ENCODE results near the gene DPP7.
A peak's percentile ranks its signal among the peaks of the same experiment; 100 is the strongest.
"Not testable (repeated sequence)": the region's sequence is repeated elsewhere in the genome, so short reads cannot be mapped to it uniquely, and the experiment has no call there.

The DPP7 gene

DNA sequence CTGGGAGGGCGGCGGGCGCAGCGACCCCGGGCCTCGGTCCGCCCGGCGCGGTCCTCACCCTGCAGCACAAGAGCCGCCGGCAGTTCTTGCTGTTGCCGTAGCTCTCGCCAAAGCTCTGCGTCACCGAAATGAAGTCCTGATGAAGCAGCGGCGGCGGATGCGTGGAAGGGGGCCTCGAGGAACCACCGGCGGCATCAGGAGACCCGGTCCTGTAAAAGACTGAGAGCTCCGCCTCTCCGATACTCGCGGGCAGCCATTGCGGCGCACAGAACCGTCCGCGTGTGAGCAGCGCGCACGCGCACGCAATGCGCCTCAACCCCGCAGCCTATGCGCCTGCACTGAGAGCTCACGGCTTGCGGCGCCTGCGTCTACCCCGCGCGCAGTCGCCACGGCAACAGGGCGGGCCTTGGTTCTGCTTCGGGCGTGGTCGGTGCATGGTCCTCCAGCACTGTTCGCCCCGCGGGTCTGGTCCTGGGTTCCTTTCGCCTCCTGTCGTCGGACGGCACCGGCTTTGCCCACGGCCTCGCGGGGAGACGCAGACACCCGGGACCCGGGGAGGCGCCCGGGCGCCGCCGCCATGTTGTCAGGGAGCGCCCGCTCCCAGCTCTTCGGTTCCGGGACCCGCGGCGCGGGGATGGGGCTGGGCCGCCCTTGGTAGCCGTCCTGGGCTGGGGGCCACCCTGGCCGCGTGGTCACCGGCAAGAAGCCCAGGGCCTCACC lies 15.1 kb upstream of the DPP7 start:
- peak; percentile 88 for DNase-seq (ENCODE audit: low read depth, low spot score)

DNA sequence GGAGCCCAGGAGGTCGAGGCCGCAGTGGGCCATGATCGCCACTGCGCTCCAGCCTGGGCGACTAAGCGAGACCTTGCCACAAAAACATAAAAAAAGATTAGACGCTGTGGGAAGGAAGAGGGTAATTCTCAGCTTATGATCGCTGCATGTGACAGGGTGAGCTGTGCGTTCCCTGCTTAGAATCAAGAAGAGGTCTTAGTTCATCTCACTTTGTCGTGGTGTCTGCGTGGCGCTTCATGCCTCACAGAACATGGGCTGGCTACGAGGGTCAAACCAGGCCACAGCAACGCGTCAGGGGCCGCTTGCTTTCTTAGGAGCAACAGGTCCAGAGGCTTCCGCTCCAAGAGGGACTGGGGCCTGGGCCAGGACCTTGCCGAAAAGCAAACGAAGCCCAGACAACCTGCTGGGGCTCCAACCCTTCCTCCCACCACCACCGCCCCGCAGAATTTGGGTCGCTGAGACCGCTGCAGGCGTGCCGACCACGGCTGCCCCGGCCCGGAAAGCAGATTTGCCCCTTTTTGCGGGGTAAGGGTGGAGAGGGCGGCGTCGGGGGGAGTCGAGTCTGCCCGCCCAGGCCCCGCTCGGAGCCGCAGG lies 14.4 kb upstream of the DPP7 start:
- DNase-seq (ENCODE audit: low read depth, low spot score): no peak

DNA sequence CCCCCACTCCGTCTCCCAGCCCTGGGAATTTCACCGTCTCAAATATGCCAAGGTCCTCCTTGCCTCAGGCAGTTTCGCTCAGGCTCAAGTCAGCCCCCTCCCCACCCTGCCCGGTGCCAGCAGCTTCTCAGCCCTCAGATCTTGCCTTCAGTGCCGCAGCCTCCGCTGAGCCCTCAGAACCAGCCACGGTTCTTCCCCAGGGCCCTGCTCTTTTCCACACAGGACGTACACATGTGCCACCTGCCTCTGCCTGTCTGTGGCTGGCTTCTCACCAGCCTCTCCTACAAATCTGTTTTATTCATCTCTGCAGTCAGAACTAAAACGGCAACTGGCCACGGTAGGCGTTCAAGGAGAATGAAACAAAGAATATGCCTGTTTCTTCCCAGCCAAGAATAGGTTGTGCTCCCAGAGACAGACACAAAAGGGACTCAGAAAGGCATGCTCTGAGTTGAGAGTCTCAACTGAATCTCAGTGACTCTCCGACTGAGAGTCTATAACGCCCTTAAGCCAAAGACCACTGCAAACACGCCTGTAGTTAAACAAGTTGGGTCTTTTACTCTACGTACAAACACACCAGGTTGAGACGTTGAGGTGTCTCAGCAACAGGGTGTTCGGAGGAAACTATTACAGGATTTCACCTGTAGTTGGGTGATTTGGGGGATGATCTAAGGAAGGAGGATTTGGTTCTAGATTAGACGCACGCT lies 13.8 kb upstream of the DPP7 start:
- peak; percentile 64 for DNase-seq (ENCODE audit: low read depth, low spot score)

DNA sequence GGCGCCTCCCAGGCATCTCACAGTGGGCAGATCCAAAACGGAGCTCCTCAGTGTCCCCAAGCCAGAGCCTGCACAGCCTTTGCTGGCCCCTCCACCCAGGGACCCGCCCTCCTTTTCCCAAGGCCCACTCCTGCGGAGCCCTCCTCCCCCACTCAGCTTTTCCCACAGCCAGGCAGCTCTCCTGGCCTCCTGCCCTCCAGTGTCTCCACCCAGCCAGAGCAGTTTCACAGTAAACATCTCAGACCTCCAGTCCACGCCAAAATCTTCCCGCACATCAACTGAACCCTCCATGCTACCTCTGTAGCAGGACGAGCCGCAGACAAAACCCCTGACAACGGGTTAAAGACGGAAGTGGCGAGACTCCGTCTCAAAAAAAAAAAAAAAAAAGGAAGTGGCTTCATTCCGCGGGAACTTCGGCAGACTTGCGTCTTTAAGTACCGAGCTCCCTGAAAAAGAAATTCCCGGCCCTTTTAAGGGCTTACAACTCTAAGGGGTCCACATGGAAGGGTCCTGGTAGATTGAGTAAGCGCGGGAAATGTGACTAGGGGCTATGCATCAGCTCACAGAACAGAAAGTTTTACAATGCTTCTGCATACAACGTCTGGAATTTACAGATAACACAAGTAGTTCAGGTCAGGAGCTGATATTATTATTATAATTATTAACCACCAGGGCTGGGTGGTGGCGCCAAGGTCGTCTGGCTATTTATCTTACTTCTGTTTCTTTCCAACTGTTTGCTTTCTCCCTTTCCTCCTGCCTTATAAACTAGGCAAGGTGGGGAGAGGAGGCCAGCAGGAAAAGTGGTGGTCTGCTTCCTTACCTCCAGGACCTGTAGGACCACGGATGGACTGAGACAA lies 13.0 kb upstream of the DPP7 start:
- DNase-seq (ENCODE audit: low read depth, low spot score): no peak

DNA sequence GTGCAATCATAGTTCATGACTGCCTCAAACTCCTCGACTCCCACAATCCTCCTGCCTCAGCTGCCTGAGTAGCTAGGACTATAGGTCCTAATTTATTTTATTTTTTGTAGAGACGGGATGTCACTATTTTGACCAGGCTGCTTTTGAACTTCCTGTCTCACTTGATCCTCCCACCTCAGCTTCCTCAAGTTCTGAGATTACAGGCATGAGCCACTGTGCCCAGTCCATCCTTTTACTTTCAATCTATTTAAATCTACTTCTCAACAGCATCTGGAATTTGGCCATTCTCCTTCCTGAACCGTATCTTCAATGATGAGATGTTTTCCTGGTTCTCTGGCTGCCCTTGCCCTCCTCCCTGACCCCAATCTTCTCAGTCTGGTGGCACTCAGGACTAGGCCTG lies 12.3 kb upstream of the DPP7 start:
- DNase-seq (ENCODE audit: low read depth, low spot score): no peak

DNA sequence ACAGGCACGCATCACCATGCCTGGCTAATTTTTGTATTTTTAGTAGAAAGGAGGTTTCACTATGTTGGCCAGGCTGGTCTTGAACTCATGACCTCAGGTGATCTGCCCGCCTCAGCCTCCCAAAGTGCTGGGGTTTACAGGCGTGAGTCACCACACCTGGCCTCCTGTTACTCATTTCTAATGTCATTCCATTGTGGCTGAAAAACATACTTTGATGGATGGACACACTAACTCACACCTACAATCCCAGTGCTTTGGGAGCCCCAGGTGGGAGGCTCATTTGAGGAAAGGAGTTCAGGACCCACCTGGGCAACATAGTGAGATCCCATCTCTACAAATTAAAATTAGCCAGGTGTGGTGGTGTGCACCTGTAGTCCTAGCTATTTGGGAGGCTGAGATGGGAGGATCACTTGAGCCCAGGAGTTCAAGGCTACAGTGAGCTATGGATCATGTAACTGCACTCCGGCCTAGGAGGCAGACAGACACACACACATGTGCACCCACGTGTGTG lies 9.5 kb upstream of the DPP7 start:
- DNase-seq (ENCODE audit: low read depth, low spot score): not testable (repeated sequence)

DNA sequence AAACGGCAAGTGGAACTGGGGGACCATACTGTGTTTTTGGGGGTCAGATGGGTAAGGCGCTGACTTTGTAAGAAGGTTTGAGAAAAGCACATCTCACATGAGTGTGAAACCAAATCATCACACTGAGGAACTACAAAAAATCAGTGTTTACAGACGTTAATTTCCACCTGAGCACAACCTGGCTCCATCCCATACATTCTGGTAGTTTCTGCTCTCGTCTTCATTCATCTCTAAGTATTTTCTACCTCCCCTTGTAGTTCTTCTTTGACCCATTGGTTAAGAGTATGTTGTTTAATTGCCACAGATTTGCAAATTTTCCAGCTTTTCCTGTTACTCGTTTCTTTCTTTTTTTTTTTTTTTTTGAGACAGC lies 8.9 kb upstream of the DPP7 start:
- DNase-seq (ENCODE audit: low read depth, low spot score): no peak

DNA sequence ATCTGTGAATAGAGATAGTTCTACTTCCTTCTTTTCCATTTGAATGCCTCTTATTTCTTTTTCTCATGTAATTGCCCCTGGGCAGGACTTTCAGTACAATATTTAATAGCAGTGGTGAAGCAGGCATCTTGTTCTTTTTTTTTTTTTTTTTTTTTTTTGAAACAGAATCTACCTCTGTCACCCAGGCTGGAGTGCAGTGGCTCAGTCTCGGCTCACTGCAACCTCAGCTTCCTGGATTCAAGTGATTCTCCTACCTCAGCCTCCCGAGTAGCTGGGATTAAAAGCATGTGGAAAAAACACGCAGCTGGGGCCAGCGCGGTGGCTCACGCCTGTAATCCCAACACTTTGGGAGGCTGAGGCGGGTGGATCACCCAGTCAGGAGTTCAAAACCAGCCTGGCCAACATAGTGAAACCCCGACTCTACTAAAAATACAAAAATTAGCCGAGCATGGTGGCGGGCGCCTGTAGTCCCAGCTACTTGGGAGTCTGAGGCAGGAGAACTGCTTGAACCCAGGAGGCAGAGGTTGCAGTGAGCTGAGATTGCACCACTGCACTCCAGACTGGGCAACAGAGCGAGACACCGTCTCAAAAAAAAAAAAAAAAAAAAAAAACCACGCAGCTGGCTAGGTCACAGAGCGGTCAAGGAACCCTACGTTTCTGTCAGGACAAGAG lies 8.4 kb upstream of the DPP7 start:
- DNase-seq (ENCODE audit: low read depth, low spot score): not testable (repeated sequence)

DNA sequence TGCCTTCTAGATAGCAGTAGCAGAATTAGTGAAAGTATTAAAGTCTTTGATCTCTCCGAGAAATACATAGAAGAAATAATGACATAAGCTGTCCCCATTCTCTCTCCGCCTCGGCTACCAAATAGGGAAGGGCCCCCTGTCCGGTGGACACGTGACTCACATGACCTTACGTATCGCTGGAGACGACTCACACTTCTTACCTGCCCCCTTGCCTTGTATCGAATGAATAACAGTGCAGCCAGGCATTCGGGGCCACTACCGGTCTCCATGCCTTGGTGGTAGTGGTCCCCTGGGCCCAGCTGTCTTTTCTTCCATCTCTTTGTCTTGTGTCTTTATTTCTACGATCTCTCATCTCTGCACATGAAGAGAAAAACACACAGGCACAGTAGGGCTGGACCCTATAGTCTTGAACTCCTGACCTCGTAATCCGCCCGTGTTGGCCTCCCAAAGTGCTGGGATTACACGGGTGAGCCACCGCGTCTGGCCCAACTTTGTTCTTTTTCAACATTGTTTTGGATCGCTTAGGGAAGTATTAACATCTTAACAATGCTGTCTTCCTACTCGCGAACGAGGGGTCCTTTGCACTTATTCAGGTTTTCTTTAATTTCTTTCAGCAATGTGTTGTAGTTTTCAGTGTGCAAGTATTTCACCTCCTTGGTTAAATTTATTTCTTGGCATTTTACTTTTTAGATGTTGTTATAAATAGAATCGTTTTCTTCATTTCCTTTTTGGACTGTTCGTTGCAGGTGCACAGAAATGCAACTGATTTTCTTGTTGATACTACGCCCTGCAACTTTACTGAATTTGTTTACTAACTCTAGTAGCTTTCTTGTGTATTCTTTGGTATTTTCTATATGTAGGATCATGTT lies 7.6 kb upstream of the DPP7 start:
- DNase-seq (ENCODE audit: low read depth, low spot score): not testable (repeated sequence)

DNA sequence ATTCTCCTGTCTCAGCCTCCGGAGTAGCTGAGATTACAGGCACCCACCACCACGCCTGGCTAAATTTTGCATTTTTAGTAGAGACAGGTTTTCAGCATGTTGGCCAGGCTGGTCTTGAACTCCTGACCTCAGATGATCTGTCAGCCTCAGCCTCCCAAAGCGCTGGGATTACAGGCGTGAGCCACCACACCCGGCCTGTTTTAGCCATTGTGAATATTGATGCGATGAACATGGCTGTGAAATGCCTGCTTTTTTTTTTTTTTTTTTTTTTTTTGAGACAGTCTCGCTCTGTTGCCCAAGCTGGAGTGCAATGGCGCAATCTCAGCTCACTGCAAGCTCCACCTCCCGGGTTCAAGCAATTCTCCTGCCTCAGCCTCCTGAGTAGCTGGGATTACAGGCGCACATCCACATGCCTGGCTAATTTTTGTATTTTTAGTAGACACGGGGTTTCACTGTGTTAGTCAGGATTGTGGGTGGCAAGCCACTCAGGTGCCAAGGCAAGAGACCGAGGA lies 3.6 kb upstream of the DPP7 start:
- DNase-seq (ENCODE audit: low read depth, low spot score): not testable (repeated sequence)

DNA sequence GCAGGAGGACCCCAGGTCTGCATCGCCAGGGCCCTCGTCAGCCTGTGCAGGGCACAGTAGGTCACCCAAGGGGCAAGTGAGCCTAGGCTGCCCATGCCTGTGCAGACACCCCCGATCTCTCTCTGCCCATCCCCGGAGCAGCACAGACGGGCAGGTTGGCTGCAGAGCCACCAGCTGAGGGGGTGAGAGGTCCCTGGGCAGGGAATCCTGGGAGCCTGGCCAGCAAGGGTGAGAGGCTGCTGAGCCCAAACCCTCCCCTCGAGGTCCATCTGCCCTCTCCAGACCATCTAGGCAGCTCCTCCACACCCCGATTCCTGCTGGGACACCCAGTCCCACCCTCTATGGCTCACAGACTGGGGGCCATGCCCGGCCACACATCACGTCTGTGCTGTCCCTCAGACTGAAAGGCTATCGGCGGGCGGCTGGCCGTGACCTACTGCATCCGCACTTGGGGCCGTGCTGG lies 2.8 kb upstream of the DPP7 start:
- no peak for DNase-seq (ENCODE audit: low read depth, low spot score)

DNA sequence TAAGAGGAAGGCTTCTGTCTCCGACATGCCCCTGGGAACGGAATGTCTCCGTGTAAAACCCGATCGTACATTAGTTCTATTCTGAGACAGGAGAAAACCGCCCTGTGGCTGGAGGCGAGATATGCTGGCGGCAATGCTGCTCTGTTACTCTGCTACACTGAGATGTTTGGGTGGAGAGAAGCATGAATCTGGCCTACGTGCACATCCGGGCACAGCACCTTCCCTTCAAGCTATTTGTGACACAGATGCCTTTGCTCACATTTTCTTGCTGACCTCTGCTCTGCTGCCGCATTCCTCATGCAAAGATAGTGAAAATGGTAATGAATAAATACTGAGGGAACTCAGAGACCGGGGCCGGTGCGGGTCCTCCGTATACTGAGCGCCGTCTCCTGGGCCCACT lies 2.2 kb upstream of the DPP7 start:
- DNase-seq (ENCODE audit: low read depth, low spot score): no peak

DNA sequence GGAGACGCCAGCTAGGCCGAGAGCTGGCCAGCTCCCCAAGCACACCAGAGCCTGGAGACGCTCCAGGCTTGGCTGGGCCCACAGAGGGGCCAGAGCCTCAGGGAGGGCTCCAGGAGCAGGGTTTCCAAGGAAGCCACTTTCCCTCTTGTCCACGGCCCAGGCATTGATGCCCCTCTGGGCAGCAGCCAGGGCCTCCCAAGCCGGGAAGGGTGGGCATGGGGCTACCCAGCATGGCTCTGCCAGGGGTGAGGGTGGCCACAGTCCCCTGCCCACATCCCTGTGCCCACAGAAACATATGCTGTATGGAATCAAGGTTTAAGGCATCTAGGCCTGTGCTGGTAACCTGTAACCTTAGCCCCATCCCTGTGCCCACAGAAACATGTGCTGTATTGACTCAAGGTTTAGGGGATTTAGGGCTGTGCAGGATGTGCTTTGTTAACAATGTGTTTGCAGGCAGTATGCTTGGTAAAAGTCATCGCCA lies 1.5 kb upstream of the DPP7 start:
- no peak for DNase-seq (ENCODE audit: low read depth, low spot score)

DNA sequence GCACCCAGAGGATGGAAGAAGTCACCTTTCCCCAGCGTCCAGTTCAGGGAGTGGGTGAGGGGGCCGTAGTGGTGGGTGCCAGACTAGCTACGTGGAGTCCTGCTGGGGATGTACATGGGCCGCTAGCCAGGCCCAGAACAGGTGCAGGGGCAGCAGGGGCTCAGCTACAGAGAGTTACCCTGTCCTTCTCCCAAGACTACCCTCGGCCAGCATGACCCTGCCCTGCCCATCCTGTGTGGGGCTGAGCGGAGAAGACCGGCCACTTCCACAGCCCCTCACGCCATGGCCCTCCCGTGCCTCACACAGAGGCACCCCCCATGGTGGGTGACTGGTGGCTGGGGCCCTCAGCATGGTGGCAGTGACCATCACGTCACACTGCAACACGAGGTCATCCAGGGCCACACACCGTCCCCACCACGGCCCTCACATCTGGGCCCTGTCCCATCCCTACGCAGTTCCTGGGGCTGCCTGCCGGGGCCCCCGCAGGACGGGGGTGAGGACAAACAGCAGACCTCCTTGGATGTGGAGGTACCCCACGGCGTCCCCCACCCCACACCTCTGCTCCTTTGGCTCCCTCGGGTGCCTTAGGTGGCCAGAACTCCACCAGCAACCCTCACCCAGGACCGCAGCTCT lies 977 bp upstream of the DPP7 start:
- no peak for DNase-seq (ENCODE audit: low read depth, low spot score)

DNA sequence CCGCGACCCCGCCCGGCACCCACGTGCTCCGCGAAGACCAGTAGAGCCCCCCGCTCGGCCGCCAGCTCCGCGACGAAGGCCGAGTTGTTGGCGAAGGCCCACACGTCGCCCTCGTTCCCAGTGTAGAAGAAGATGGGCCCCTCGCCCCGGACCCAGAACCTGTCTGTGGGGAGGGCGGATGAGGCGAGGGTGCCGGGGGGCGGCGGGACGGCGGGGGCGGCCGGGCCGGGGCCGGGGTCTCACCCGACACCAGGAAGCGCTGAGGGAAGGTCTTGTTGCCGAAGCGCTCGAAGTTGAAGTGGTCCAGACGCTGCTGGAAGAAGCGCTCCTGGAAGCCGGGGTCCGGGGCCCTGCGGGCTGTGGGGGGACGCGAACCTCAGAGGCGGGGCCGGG lies 317 bp downstream of the DPP7 start:
- no peak for DNase-seq (ENCODE audit: low read depth, low spot score)

DNA sequence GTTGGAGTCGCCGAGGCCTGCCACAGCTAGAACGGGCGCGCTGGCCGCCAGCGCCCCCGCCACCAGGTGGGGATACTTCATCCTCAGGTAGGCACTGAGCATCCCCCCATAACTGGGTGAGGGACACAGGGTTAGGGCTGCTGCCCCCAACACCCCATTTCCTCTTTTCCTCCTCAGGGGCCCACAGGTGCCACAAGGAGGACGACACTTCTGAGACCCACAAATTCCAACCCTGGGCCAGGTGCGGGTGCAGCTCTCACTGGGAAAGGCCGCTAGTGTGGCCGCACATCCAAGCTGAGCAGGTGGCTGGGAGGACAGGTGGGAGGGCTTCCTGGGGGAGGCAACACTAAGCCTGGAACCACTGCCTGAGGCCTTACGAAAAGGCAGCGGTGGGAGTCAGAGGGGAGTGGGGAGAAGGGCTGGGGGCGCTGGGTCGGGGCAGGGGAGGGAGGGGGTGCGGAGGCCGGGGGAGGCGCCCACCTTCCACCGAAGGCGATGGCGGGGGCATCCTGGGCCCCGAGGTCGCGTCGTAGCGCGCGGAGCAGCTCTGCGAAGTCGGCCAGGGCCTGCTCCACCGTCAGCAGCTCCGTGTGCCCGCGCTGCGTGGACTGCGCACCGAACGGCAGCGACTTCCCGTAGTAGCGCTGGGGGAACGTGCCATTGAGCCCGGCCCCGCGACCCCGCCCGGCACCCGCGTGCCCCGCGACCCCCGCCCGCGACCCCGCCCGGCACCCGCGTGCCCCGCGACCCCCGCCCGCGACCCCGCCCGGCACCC lies 961 bp downstream of the DPP7 start:
- DNase-seq (ENCODE audit: low read depth, low spot score): no peak

DNA sequence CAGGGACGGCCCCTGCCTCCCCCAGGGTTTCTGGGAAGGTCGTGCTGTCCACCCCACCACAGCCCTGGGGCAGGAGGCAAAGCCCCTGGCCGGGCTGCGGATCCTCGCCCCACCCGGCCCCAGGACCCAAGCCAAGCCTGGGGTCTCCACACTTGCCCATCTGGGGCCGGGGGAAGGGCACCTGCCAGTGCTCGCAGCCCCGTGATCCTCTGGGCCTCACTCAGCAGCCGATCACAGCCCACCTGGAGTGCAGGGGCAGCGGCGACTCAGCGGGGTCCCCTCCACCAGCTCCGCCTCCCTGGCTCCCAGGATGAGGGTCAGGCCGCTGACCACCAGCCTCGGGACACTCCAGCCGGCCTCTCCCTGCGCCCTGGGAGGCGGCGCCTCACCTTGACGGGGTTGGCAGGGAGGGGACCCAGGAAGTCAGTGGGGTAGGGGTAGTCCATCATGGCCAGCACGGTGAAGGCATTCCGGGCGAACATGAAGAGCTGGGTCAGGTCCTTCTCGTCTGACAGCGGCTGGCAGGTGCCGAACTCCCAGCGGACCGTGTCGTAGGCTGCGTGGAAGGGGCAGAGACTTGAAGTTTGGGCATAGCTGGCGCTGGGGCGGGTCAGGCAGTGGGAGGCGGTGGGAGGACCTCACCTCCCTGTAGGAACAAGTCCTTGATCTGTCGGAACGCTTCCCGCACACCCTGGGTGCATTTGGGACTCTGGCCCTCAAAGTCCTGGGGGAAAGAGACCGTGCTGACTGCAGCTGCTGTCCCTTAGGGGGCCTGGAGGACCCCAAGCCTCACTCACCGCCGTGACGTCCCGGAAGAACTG lies 1.8 kb downstream of the DPP7 start:
- DNase-seq (ENCODE audit: low read depth, low spot score): no peak

All from ELF-1 (cell line).